ENCODE results near the gene TGM1.
"Not testable (repeated sequence)": the region's sequence is repeated elsewhere in the genome, so short reads cannot be mapped to it uniquely, and the experiment has no call there.

The TGM1 gene

DNA sequence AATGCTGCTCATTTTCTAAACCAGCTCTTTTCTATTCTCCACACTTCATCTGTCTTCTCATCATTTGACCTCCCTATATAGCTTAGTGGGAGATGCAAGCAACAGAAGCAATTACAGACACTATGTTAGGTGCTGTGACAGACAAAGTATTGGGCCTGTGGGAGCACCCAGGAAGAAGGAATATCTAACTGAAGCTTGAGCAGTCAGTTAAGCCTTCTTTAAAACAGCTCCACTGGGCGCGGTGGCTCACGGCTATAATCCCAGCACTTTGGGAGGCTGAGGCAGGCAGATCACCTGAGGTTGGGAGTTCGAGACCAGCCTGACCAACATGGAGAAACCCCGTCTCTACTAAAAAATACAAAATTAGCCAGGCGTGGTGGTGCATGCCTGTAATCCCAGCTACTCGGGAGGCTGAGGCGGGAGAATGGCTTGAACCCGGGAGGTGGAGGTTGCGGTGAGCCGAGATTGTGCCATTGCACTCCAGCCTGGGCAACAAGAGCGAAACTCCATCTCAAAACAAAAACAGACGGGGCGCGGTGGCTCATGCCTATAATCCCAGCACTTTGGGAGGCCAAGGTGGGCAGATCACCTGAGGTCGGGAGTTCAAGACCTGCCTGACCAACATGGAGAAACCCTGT, 59.6 kb downstream of the TGM1 start:
- not testable (repeated sequence) for DNase-seq

DNA sequence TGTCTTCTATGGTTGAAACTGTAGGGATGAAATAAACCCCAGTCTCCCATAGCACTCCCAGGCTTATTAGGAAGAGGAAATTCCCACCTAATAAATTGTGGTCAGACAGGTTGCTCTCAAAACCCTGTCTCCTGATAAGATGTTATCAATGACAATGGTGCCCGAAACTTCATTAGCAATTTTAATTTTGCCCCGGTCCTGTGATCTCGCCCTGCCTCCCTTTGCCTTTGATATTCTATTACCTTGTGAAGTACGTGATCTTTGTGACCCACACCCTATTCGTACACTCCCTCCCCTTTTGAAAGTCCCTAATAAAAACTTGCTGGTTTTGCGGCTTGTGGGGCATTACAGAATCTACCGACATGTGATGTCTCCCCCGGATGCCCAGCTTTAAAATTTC, 60.4 kb downstream of the TGM1 start:
- peak; percentile 4 for DNase-seq

All from islet precursor cell (in vitro differentiated cells).